ENCODE results near the gene HINT3.
"Not testable (repeated sequence)": the region's sequence is repeated elsewhere in the genome, so short reads cannot be mapped to it uniquely, and the experiment has no call there.

The HINT3 gene

DNA sequence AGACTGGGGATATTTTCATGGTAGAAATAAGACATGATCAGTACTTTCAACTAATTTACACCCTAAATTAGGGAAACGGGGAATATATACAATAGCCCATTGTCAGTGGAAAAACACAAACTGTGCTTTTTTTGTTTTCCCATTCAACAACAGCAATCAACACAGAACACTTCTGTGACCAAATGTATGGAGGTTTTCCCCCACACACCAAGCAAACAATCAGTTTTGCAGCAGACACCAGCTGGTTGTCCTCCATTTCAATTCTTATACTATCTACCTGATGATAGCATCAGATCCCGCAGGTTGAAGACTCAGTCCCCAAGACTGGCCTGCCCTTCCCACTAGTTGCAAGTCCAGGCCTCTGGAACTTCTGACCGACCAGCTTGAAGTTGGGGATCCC, 4.5 kb downstream of the HINT3 start:
- Histone ChIP-seq H3K27me3 (ENCODE audit: insufficient read depth, low read length) (no peaks in the 10 kb centered on the region), H3K4me3 (ENCODE audit: low read depth, low read length) (no peak overlapping the region), H3K27ac (ENCODE audit: low read depth, low read length) (no peak overlapping the region), H2AFZ (ENCODE audit: low read length, unreplicated experiment) (no peak overlapping the region), H3K4me1 (ENCODE audit: control insufficient read depth, insufficient read depth, low read length, unreplicated experiment) (peaks cover 12% of the 10 kb centered on the region), H3K36me3 (ENCODE audit: insufficient read depth, low read length) (no peaks in the 10 kb centered on the region), H3K79me2 (ENCODE audit: control insufficient read depth, insufficient read depth, low read length, unreplicated experiment) (peaks cover 14% of the 10 kb centered on the region)

GRCh38 chr6:125962900-125963497, 6.4 kb downstream of the HINT3 start:
- Histone ChIP-seq H3K36me3 (ENCODE audit: insufficient read depth, low read length) (no peaks in the 10 kb centered on the region; the same call in 1 of the 2 replicates), H3K4me3 (ENCODE audit: low read depth, low read length) (no peak overlapping the region), H3K27ac (ENCODE audit: low read depth, low read length) (no peak overlapping the region), H3K79me2 (ENCODE audit: control insufficient read depth, insufficient read depth, low read length, unreplicated experiment) (peaks cover 14% of the 10 kb centered on the region), H3K4me1 (ENCODE audit: control insufficient read depth, insufficient read depth, low read length, unreplicated experiment) (peaks cover 6% of the 10 kb centered on the region), H3K27me3 (ENCODE audit: insufficient read depth, low read length) (no peaks in the 10 kb centered on the region), H2AFZ (ENCODE audit: low read length, unreplicated experiment) (no peak overlapping the region)

DNA sequence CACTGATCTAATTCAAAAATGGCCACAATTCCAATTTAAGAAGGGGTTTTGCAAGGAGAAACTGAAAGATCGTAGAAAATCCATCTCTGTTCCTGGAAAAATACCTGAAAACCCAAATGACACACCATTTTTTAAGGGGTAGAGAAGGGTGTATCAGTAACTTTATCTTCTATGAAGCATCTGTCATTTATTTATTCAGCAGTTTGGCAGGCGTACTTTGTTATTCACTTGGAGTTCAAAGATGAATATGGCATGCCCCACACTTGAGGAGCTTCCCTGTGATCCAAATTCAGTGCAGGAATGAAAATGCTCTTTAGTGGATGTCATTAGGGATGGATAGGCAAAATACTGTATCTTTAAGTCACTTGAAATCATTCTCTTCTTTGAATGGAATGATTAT, 7.2 kb downstream of the HINT3 start:
- Histone ChIP-seq H3K79me2 (ENCODE audit: control insufficient read depth, insufficient read depth, low read length, unreplicated experiment) (peaks cover 7% of the 10 kb centered on the region), H3K36me3 (ENCODE audit: insufficient read depth, low read length) (no peaks in the 10 kb centered on the region; the same call in 1 of the 2 replicates), H3K27ac (ENCODE audit: low read depth, low read length) (no peak overlapping the region), H3K27me3 (ENCODE audit: insufficient read depth, low read length) (no peaks in the 10 kb centered on the region), H3K4me1 (ENCODE audit: control insufficient read depth, insufficient read depth, low read length, unreplicated experiment) (no peaks in the 10 kb centered on the region), H3K4me3 (ENCODE audit: low read depth, low read length) (no peak overlapping the region), H2AFZ (ENCODE audit: low read length, unreplicated experiment) (no peak overlapping the region)

GRCh38 chr6:125966569-125966968, 10.0 kb downstream of the HINT3 start:
- H3K4me1 ChIP-seq (ENCODE audit: control insufficient read depth, insufficient read depth, low read length, unreplicated experiment), result no peaks in the 10 kb centered on the region
- no peaks in the 10 kb centered on the region for H3K27me3 ChIP-seq (ENCODE audit: insufficient read depth, low read length)
- no peak overlapping the region for H2AFZ ChIP-seq (ENCODE audit: low read length, unreplicated experiment)
- H3K36me3 ChIP-seq (ENCODE audit: insufficient read depth, low read length), result no peaks in the 10 kb centered on the region; the same call in 1 of the 2 replicates
- no peak overlapping the region for H3K4me3 ChIP-seq (ENCODE audit: low read depth, low read length)
- H3K79me2 ChIP-seq (ENCODE audit: control insufficient read depth, insufficient read depth, low read length, unreplicated experiment), result no peaks in the 10 kb centered on the region
- no peak overlapping the region for H3K27ac ChIP-seq (ENCODE audit: low read depth, low read length)

- no peaks in the 10 kb centered on the region for H3K27me3 ChIP-seq (ENCODE audit: insufficient read depth, low read length)
- no peaks in the 10 kb centered on the region for H3K79me2 ChIP-seq (ENCODE audit: control insufficient read depth, insufficient read depth, low read length, unreplicated experiment)
- no peak overlapping the region for H3K4me3 ChIP-seq (ENCODE audit: low read depth, low read length)
- H3K36me3 ChIP-seq (ENCODE audit: insufficient read depth, low read length), result no peaks in the 10 kb centered on the region; the same call in 1 of the 2 replicates
- no peak overlapping the region for H3K27ac ChIP-seq (ENCODE audit: low read depth, low read length)
- H2AFZ ChIP-seq (ENCODE audit: low read length, unreplicated experiment), result no peak overlapping the region
- no peaks in the 10 kb centered on the region for H3K4me1 ChIP-seq (ENCODE audit: control insufficient read depth, insufficient read depth, low read length, unreplicated experiment)
Observed at GRCh38 chr6:125968493-125968892, 11.9 kb downstream of the HINT3 start.

DNA sequence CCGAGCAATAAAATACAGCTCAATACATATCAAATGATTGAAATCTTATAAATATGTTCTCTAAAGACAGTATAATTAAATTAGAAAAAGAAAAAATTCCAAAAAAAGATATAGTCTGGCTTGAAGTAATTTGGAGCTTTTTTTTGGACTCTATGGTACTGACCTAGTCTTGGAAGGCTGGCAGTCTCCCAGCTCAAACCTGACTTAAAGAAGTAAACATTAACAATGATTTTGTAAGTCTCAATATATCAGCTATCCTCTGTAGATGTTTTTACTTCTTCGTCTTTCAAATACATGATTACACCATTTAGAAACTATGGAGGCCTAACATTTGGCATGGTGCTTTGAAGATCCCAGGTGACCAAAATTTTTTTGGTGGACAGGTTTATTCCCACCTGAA, 14.2 kb downstream of the HINT3 start:
- no peaks in the 10 kb centered on the region for H3K79me2 ChIP-seq (ENCODE audit: control insufficient read depth, insufficient read depth, low read length, unreplicated experiment)
- H2AFZ ChIP-seq (ENCODE audit: low read length, unreplicated experiment), result no peak overlapping the region
- H3K36me3 ChIP-seq (ENCODE audit: insufficient read depth, low read length), result peaks cover 2% of the 10 kb centered on the region; the same call in 1 of the 2 replicates
- no peak overlapping the region for H3K27ac ChIP-seq (ENCODE audit: low read depth, low read length)
- no peaks in the 10 kb centered on the region for H3K27me3 ChIP-seq (ENCODE audit: insufficient read depth, low read length)
- no peaks in the 10 kb centered on the region for H3K4me1 ChIP-seq (ENCODE audit: control insufficient read depth, insufficient read depth, low read length, unreplicated experiment)
- H3K4me3 ChIP-seq (ENCODE audit: low read depth, low read length), result no peak overlapping the region

GRCh38 chr6:125972478-125972877, 15.9 kb downstream of the HINT3 start:
- H3K27ac ChIP-seq (ENCODE audit: low read depth, low read length); H3K36me3 ChIP-seq (ENCODE audit: insufficient read depth, low read length); H3K27me3 ChIP-seq (ENCODE audit: insufficient read depth, low read length); H3K4me3 ChIP-seq (ENCODE audit: low read depth, low read length); H3K79me2 ChIP-seq (ENCODE audit: control insufficient read depth, insufficient read depth, low read length, unreplicated experiment); H3K4me1 ChIP-seq (ENCODE audit: control insufficient read depth, insufficient read depth, low read length, unreplicated experiment); H2AFZ ChIP-seq (ENCODE audit: low read length, unreplicated experiment): not testable (repeated sequence)

DNA sequence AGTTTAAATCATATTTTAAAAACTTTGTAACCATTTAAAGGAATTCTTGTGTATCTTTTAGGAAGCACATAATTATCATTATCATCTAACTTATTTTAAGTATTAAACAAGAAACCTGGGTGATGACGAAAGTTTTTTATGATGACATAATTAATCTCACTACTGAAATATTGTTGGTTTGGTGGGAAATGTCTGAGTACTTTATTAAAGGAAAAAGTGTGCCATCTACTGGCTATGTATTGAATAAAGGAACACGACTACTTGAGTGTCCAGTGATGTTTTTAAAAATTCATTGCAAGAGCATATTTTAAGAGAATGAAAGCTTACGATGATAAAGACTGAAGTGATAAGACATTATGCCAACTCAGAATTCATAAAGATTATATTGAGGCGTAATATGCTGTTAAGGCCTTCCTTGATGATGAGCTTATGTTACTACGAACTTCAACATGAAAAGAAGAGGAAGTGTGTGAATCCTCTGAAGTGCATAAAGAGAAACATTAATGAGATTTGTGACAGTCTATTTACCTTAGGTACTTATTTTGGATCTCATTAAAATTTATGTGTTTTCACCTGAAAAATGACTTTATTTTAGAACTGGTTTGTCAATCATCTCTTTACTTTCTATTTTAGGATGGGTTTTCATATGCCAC, 17.8 kb downstream of the HINT3 start:
- no peak overlapping the region for H3K4me3 ChIP-seq (ENCODE audit: low read depth, low read length)
- no peaks in the 10 kb centered on the region for H3K79me2 ChIP-seq (ENCODE audit: control insufficient read depth, insufficient read depth, low read length, unreplicated experiment)
- 0 out of 2 replicates have a peak, but pooled peaks cover 2% of the 10 kb centered on the region for H3K36me3 ChIP-seq (ENCODE audit: insufficient read depth, low read length)
- H3K27me3 ChIP-seq (ENCODE audit: insufficient read depth, low read length), result no peaks in the 10 kb centered on the region
- H2AFZ ChIP-seq (ENCODE audit: low read length, unreplicated experiment), result no peak overlapping the region
- H3K27ac ChIP-seq (ENCODE audit: low read depth, low read length), result no peak overlapping the region
- no peaks in the 10 kb centered on the region for H3K4me1 ChIP-seq (ENCODE audit: control insufficient read depth, insufficient read depth, low read length, unreplicated experiment)

- Histone ChIP-seq H3K79me2 (ENCODE audit: control insufficient read depth, insufficient read depth, low read length, unreplicated experiment) (no peaks in the 10 kb centered on the region), H3K27ac (ENCODE audit: low read depth, low read length) (no peak overlapping the region), H3K27me3 (ENCODE audit: insufficient read depth, low read length) (no peaks in the 10 kb centered on the region), H3K4me3 (ENCODE audit: low read depth, low read length) (no peak overlapping the region), H3K4me1 (ENCODE audit: control insufficient read depth, insufficient read depth, low read length, unreplicated experiment) (peaks cover 22% of the 10 kb centered on the region), H2AFZ (ENCODE audit: low read length, unreplicated experiment) (no peak overlapping the region), H3K36me3 (ENCODE audit: insufficient read depth, low read length) (0 out of 2 replicates have a peak, but pooled peaks cover 2% of the 10 kb centered on the region)
Observed at GRCh38 chr6:125979101-125979500, 22.5 kb downstream of the HINT3 start.

- Histone ChIP-seq H2AFZ (ENCODE audit: low read length, unreplicated experiment) (no peak overlapping the region), H3K27ac (ENCODE audit: low read depth, low read length) (no peak overlapping the region), H3K27me3 (ENCODE audit: insufficient read depth, low read length) (no peaks in the 10 kb centered on the region), H3K36me3 (ENCODE audit: insufficient read depth, low read length) (no peaks in the 10 kb centered on the region), H3K4me3 (ENCODE audit: low read depth, low read length) (no peak overlapping the region), H3K79me2 (ENCODE audit: control insufficient read depth, insufficient read depth, low read length, unreplicated experiment) (peaks cover 8% of the 10 kb centered on the region), H3K4me1 (ENCODE audit: control insufficient read depth, insufficient read depth, low read length, unreplicated experiment) (peaks cover 32% of the 10 kb centered on the region)
Observed at GRCh38 chr6:125981571-125982185, 25.1 kb downstream of the HINT3 start.
